ENCODE measurements around the gene KDM2B.

Gene KDM2B

GRCh38 chr12:121453629-121454028, 127.2 kb downstream of the KDM2B start:
- DNase-seq: no peak

DNA sequence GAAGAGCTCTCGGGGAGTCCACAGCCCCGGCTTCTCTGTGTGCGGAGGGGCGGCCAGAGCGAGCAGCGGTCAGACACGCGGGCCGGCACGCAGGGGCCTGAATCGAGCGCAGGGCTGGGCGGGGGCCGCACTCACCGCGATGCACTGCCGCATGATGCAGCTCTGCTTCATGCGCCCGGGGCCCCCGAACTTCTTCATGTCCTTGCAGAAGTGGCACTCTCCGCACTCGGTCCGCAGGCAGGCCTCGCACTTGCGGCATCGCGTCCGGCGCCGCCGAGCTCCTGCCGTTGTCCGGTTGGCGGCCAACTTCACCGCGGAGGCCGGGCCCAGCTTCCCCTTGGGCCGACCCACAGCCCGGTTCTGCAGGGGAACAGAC, 127.8 kb downstream of the KDM2B start:
- no peak for DNase-seq

- DNase-seq: no peak
These were observed 128.4 kb downstream of the KDM2B start for GRCh38 chr12:121452340-121452984.

- DNase-seq: peak; percentile 92
These were observed 128.9 kb downstream of the KDM2B start for GRCh38 chr12:121451961-121452339.

GRCh38 chr12:121448771-121449315, 132.0 kb downstream of the KDM2B start:
- DNase-seq: peak; percentile 45

DNA sequence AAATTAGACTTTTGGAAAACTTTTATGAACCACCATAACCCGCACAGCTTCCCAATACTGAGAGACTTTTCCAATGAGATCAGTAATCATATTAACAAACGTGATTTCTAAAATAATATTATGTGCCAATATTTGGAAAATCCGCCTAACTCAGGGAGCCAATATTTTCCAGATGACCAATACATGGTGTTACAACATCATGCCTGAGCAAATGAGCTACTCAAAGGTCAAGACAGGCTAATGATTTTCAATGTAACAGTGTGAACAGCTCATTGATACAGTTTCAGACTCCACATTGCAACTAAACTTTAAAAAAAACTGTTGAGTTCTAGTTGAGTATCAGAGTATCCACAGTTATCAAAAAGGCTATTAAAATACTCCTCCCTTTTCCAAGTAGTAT, 134.1 kb downstream of the KDM2B start:
- no peak for DNase-seq

DNA sequence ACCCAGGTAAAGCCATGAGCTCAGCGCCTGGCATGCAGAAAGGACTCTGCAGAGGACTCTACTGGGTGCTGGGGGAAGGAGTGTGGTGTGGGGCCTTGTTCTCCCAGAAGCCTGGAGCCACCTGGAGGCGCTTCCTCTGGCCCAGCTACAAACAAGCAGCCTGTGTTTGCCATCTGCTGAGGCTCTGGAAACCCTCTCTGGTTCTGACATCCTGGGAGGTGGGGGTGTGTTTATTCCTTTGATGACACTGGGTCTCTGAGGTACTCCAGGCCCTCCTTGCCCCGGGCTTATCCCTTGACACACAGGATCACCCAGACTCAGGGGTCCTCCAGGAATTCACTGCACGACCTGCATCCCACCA, 136.0 kb downstream of the KDM2B start:
- DNase-seq: no peak

DNA sequence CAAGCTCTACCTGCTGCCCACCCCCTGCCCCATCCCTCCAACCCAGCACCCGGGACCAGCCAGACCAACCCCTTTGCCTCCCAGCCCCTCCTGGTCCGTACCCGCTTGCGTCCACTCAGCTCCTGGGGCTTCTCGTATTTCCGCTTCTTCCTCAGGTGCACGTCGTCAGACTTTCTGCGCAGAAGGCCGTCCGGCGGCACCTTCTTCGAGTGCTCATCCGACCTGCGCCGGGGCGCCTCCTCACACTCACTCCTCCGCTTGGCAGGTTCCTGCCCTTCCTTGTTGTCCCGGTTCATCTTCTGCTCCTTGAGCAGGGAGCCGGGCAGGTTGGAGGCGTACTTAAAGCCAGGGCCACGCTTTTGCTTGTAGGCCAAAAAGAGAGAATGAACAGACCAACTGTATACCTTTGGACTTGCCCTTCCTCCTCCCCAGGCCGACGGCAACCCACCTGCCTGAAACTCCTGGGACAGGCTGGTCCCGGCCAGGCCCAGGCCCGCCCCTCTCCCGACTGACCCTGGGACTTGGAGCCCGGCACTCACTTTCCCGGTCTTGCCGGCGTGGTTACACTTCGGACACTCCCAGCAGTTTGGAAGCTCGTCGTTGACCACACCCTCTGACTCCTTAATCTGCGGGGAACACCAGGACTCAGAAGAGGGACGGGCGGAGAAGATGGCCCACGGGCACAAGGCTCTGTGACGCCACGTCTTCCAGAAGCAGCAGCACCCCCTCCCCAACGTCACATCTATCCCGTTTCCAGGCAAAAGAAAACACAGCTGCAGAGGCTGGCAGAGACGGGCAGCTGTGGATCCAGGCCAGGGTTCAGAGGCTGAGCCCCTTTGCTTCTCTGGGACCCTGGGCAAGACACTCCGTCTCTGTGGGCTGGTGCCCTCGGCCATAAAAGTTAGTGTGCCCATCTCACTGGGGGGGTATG, 136.6 kb downstream of the KDM2B start:
- DNase-seq: no peak

- DNase-seq: peak; percentile 84
These were observed 137.5 kb downstream of the KDM2B start for GRCh38 chr12:121443193-121443870.

DNA sequence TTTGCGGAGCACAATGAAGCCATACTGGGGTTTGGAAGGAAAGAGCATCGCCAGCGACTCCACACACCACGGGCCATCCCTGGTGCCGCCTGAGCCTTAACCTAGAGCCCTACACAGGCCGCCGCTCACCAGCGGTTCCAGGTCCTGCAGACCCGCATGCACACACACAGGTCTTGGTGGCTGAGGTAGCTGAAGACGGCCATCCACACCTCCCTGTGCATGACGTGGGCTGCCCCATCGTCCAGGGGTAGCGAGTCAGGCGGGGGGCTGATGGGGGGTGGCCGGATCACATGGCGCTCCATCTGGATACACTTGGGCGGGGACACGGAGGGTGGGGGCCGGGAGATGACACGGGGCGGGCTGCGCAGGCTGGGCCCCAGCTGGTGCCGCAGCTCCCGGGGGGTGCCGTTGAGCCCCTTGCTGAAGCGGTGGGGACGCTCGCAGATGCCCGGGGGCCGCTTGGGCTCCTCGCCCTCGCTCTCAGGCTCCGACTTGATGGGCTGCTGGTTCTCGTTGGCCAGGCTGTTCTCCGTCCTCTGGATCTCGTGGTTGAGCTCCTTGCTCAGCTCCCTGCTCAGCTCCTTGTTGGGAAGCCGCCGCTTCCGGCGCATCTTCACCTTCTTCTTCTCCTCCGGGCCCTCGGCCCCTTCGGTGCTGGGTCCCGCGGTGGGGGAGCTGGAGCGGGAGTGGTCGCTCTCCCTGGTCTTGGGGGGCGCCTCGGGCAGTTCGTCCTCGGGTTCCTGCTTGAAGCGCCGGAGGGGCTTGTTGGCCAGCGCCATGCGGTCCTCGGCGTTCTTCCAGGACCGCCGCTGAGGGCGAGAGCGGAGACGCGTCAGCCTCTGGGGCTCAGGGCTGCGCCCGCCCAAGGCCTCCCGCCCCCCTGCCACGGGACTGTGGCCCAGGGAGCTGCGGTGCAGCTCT, 138.5 kb downstream of the KDM2B start:
- no peak for DNase-seq

DNA sequence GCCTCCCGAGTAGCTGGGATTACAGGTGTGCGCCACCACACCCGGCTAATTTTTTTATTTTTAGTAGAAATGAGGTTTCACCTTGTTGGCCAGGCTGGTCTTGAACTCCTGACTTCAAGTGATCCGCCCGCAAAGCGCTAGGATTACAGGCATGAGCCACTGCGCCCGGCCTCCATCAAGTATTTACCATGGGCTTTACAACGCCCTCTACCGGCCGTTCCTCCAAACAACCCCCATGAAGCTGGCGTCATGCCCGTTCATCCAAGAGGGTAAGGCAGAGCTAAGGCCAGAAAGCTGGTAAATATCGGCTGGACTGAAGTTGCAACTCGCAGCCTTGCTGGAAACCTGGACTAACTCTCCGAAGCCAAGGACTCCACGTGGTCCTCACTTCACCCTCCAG, 139.3 kb downstream of the KDM2B start:
- DNase-seq: peak; percentile 51

GRCh38 chr12:121440768-121441167, 140.1 kb downstream of the KDM2B start:
- no peak for DNase-seq

- no peak for DNase-seq
These were observed 141.1 kb downstream of the KDM2B start for GRCh38 chr12:121439715-121440114.

GRCh38 chr12:121438905-121439304, 141.9 kb downstream of the KDM2B start:
- no peak for DNase-seq

DNA sequence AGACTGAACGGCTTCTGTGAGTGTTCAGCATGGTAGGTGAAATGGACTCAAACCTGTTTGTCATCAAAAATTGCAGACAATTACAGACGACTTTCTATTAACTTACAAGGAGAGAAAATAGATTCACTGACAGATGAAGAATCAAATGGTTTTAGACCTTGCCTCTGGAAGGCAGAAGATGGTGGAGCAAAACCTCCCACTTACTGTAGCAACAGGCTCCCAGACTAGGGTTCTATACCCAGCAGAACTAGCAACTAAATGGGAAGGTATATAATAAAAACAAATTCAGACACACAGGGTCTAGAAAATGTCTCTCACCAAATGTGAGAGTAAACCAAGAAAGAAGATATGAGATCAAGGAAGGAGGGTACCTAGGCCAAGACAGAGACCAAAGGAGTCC, 144.1 kb downstream of the KDM2B start:
- DNase-seq: no peak

DNA sequence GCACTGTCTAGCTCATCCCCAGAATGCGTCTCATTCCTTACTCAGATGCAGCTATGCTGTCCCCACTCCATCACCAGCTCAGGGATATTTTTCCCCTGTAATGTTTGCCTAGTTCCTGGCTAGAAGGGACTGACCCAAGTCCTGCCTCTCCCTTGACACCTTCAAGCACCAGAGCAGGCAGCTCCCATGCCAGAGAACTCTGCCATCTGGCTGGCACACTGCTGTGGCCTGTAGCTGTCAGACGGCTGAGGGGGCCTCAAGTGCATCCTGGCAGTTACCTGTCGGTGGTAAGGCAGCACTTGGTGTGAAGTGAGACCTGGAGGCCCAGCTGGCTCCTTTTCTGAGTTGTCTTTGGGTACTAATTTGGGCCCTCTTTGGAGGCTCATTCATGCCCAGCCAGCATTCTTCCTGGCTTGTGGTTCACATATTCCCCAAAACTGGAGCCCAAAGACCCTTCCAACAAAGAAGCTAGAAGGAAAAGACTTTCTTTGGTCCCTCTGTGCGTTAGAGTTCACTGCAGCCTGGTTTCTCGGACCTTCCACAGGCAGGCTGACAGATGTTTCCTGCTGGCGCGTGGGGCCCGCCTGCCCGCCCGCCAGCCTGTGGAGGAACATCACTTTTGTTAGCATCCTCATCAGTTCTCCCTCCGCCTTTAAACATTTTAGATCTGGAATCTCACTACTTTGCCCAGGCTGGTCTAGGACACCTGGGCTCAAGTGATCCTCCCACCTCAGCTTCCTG, 147.9 kb downstream of the KDM2B start:
- DNase-seq: no peak

GRCh38 chr12:121430833-121431415, 149.9 kb downstream of the KDM2B start:
- no peak for DNase-seq

- DNase-seq: no peak
These were observed 151.9 kb downstream of the KDM2B start for GRCh38 chr12:121428883-121429282.

DNA sequence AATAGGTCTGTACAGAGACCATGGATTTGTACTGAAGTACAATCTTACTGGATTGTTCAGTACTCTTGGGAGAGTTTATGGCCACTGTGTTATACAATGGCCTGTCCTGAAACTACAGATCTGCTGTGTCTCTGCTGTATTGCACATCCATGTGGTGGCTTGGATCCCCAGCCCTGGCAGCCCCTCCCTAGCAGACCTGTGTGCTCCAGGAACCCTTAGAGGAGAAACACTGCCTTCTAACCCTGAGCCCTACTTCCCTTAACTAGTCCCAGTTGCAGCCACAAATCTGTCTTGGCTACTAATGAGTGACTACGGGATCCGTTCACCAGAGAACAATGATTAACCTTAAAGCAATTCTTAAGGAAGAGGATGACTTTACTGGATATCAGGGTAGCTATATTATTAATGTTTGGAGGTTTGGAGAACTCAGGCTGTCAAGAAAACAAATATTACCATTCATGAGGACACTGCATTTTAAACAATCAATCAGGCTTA, 153.2 kb downstream of the KDM2B start:
- no peak for DNase-seq

GRCh38 chr12:121424624-121424975, 156.2 kb downstream of the KDM2B start:
- DNase-seq: no peak
